NCI-H2081 (cell line): ENCODE data around the gene GIMAP1.
"Not testable (repeated sequence)": the region's sequence is repeated elsewhere in the genome, so short reads cannot be mapped to it uniquely, and the experiment has no call there.

Experiments used
- DNase-seq, 2 experiments: peaks; one replicate each; lab custom pipeline; 2025; lab: John Stamatoyannopoulos, UW

Gene GIMAP1

GRCh38 chr7:150716368-150716767, at the start of gene GIMAP1:
TSS of gene GIMAP1 (plus strand) at chr7:150716613. CDS start at chr7:150719048, 2,435 bp downstream.
- no peak for DNase-seq

GRCh38 chr7:150668472-150668911, 47.9 kb upstream of the GIMAP1 start:
- no peak for DNase-seq

GRCh38 chr7:150668977-150669376, 47.4 kb upstream of the GIMAP1 start:
- DNase-seq = no peak

DNA sequence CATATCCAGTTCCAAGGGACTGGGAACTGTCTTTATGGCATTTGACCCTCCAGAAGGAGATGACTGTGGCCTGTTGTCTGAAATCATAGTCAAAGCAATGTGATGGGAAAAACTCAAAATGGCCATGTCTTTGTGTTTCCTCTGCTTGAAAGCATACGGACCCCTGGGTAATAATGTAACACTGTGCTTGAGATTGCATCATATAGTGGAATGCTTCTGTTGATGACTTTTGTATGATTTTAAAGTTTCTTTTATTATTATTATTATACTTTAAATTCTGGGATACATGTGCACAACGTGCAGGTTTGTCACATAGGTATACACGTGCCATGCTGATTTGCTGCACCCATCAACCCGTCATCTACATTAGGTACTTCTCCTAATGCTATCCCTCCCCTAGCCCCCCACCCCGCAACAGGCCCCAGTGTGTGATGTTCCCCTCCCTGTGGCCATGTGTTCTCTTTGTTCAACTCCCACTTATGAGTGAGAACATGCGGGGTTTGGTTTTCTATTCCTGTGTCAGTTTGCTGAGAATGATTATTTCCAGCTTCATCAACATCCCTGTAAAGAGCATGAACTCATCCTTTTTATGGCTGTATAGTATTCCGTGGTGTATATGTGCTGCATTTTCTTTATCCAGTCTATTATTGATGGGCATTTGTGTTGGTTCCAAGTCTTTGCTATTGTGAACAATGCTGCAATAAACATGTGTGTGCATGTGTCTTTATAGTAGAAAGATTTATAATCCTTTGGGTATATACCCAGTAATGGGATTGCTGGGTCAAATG, 44.4 kb upstream of the GIMAP1 start:
- DNase-seq = not testable (repeated sequence)

DNA sequence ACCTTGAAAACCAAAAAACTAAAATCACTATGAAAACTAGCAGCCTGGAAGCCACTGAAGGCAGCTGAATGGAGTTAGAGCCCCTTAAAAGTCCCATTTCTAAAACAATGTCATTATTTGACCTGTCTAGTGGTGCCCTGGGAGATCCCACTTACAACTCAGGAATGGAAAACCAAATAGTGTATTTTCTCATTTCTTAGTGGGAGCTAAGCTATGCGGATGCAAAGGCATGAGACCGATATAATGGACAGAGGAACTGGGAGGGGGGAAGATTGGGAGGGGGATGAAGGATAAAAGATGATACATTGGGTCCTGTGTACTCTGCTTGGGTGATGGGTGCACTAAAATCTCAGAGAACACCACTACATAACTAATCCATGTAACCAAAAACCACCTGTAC, 40.7 kb upstream of the GIMAP1 start:
- no peak for DNase-seq

- not testable (repeated sequence) for DNase-seq
Observed at GRCh38 chr7:150676276-150676675, 40.1 kb upstream of the GIMAP1 start.

DNA sequence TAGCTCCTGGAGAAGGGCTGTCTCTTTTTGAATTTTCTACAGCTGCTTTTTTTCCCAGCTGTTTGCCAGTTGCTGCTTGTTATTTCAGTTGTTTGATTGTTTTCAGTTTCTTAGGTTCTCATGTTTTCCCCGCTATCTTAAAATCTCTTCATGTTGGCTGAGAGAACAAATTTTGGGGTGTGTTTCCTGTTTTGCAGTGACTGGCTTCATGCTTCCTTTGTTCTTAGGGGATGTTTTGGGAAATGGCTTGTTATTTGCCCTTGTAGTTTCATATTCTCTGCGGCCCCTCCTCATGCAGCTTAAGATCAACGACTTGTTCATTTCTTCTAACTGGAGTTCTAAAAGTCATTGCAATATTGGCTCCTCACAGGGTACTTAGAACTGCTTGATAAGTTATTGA, 39.6 kb upstream of the GIMAP1 start:
- DNase-seq = not testable (repeated sequence)

- DNase-seq = not testable (repeated sequence)
Observed at GRCh38 chr7:150678601-150679000, 37.8 kb upstream of the GIMAP1 start.

GRCh38 chr7:150680364-150680763, 36.0 kb upstream of the GIMAP1 start:
- not testable (repeated sequence) for DNase-seq

GRCh38 chr7:150685219-150686029, 31.0 kb upstream of the GIMAP1 start, which contains the start of gene GIMAP2:
TSS of gene GIMAP2 (plus strand) at chr7:150685706. CDS start at chr7:150687060, 1,354 bp downstream.
- no peak for DNase-seq

DNA sequence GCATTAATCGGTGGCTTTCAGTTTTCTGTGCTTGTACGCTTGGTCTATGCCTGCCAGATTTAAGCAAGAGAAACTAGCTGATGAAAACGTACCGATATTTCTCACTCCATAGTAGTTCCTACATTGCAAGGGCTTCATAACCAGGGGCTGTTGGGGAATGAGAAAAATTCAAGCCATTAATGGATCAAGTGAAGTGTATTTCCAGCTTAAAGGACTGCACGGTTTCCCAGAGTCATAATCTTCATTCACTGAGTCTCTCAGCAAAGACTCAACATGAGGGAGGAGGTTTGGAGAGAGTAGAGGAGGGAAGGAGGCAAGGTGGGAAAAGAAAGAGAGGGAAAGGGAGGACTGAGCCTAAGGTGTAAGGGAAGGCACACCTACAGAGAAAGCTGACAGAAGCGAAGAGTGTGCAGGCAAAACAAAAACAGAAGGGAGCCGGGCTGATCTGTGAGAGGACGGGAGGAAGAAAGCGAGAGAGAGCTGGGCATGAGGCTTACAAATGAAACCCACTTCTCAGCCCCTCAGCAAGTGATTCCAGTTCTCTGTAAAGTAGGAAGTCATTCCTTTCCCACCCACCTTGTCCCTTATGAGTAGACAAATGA, 30.3 kb upstream of the GIMAP1 start:
- DNase-seq = no peak

- no peak for DNase-seq
Observed at GRCh38 chr7:150688630-150689029, 27.8 kb upstream of the GIMAP1 start.

GRCh38 chr7:150695654-150696053, 20.8 kb upstream of the GIMAP1 start:
- DNase-seq = no peak

DNA sequence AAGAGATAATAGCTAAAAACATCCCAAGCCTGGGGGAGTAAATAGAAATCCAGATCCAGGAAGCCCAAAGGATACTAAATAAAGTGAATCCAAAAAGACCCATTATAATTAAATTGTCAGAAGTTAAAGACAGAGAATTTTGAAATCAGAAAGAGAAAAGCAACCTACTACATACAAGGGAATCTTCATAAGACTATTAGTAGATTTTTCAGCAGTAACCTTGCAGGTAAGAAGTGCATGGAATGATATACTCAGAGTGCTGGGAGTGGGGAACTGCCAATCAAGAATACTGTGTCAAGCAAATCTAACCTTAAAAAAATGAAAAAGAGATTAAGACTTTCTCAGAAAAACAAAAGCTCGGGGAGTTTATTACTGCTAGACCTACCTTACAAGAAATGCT, 13.2 kb upstream of the GIMAP1 start:
- DNase-seq = no peak

DNA sequence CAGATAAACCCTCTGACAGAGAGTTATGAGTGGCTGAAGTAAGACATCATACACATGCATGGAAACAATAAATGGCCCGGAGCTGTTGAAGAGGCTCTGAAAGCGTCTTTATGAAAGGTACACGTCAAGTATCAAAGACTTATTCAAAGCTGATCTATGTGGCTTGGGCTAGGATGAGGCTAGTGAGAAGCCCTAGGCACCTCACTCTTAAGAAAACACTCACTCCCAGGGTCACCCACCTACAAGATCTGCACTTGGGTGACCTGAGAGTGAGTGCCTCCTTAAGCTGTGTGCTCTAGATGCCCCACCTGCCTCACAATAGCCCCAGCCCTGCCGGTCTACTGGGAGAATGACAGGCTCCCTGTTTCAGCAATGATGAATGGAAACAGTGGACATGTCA, 1.1 kb upstream of the GIMAP1 start:
- DNase-seq = no peak

- no peak for DNase-seq
Observed at GRCh38 chr7:150715738-150716137, 675 bp upstream of the GIMAP1 start.

- no peak for DNase-seq
Observed at GRCh38 chr7:150716939-150717338, 526 bp downstream of the GIMAP1 start.

DNA sequence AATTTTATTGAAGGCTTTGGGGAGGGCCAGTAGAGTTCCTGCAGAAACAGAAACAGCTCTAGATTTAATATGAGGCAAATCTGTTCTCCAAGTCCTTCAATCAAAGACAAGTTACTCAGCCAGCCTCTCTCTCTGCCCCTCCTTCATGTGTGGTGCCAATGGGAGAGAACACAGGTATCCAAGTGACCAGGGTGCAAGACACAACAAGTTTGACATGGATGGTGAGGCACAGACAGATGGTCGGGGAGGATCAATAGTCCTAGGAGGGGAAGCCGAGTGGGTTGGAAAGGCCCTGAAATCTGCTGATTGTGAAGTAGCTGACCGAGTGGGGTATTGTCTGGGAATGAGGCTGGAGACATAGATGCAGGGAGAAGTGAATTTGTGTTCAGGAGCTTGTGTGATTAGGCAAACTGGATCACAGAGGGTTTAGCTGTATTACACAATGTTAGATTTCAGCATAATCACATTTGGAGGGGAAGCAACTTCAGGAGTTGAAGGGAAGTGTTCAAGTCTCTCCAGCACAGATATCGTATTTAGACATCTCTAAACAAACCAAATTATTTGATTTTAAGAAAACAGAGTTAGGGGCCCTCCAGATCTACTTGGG, 1.5 kb downstream of the GIMAP1 start:
- DNase-seq = no peak

GRCh38 chr7:150719436-150719835, 3.0 kb downstream of the GIMAP1 start:
- no peak for DNase-seq

DNA sequence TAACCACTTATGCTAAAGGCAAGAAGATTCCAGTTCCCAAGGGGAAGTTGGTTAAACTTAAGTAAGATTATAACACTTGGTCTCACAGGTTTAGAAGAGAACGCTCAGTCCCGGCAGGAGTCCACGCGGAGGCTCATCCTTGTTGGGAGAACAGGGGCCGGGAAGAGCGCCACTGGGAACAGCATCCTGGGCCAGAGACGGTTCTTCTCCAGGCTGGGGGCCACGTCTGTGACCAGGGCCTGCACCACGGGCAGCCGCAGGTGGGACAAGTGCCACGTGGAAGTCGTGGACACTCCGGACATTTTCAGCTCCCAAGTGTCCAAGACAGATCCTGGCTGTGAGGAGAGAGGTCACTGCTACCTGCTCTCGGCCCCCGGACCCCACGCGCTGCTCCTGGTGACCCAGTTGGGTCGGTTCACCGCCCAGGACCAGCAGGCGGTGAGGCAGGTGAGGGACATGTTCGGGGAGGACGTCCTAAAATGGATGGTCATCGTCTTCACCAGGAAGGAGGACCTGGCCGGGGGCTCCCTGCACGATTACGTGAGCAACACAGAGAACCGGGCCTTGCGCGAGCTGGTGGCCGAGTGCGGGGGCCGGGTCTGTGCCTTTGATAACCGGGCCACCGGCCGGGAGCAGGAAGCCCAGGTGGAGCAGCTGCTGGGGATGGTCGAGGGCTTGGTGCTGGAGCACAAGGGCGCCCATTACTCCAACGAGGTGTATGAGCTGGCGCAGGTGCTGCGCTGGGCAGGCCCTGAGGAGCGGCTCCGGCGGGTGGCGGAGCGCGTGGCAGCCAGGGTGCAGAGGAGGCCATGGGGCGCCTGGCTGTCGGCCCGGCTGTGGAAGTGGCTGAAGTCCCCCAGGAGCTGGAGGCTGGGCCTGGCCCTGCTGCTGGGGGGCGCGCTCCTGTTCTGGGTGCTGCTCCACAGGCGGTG, 3.8 kb downstream of the GIMAP1 start:
- DNase-seq = no peak

DNA sequence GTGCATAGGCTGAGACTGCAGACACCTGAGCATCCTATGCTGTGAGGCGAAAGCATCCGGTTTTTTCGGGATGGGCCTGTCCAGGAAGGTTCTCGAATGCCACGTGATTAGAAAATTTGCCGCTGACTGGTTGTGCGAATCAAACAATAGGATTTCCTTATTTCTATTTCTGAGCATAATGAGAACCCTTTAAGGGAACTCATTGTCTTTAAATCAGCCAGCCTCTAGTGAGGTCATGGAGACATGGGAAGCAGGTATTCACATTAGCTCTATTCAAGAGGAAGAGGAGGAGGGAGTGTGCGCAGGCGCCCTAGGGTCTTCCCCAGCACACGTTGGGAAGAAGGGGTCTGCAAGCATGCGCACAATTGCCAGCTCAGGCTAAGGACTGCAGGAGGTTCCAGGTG, 5.6 kb downstream of the GIMAP1 start:
- DNase-seq = no peak
